ENCODE data around the gene AMOTL2.

AMOTL2 gene

GRCh38 chr3:134359121-134360010, 14.9 kb downstream of the AMOTL2 start:
- Mint-ChIP-seq H3K27me3 (no peaks in the 10 kb centered on the region), H3K4me3 (no peak overlapping the region), H3K27ac (ENCODE audit: low read depth) (no peak overlapping the region), H3K4me1 (peaks cover 13% of the 10 kb centered on the region), H3K36me3 (ENCODE audit: insufficient read depth) (no peaks in the 10 kb centered on the region), H3K9me3 (no peaks in the 10 kb centered on the region)
- no peak for DNase-seq (ENCODE audit: low spot score in 2 of 2)
- ATAC-seq (replicated peaks; ENCODE audit: extremely low read depth, poor library complexity, severe bottlenecking): no peak

GRCh38 chr3:134357914-134358811, 16.1 kb downstream of the AMOTL2 start:
- ATAC-seq (replicated peaks; ENCODE audit: extremely low read depth, poor library complexity, severe bottlenecking) (no peak), DNase-seq (ENCODE audit: low spot score in 2 of 2) (no peak)
- Mint-ChIP-seq H3K4me1 (peaks cover 3% of the 10 kb centered on the region), H3K27ac (ENCODE audit: low read depth) (no peak overlapping the region), H3K4me3 (no peak overlapping the region), H3K9me3 (no peaks in the 10 kb centered on the region), H3K27me3 (no peaks in the 10 kb centered on the region), H3K36me3 (ENCODE audit: insufficient read depth) (no peaks in the 10 kb centered on the region)

- ATAC-seq (replicated peaks; ENCODE audit: extremely low read depth, poor library complexity, severe bottlenecking) (no peak), DNase-seq (ENCODE audit: low spot score in 2 of 2) (no peak)
- H3K36me3 Mint-ChIP-seq (ENCODE audit: insufficient read depth): no peaks in the 10 kb centered on the region
- no peak overlapping the region for H3K4me3 Mint-ChIP-seq
- H3K9me3 Mint-ChIP-seq: no peaks in the 10 kb centered on the region
- no peaks in the 10 kb centered on the region for H3K4me1 Mint-ChIP-seq
- no peak overlapping the region for H3K27ac Mint-ChIP-seq (ENCODE audit: low read depth)
- H3K27me3 Mint-ChIP-seq: no peaks in the 10 kb centered on the region
Observed at GRCh38 chr3:134357261-134357913, 16.9 kb downstream of the AMOTL2 start.

- no peak overlapping the region for H3K27ac Mint-ChIP-seq (ENCODE audit: low read depth)
- no peak overlapping the region for H3K4me3 Mint-ChIP-seq
- ATAC-seq (replicated peaks; ENCODE audit: extremely low read depth, poor library complexity, severe bottlenecking): no peak
- no peaks in the 10 kb centered on the region for H3K27me3 Mint-ChIP-seq
- no peaks in the 10 kb centered on the region for H3K9me3 Mint-ChIP-seq
- DNase-seq (ENCODE audit: low spot score in 2 of 2): no peak
- no peaks in the 10 kb centered on the region for H3K4me1 Mint-ChIP-seq
- H3K36me3 Mint-ChIP-seq (ENCODE audit: insufficient read depth): no peaks in the 10 kb centered on the region
Observed at GRCh38 chr3:134356411-134357040, 17.7 kb downstream of the AMOTL2 start.

- ATAC-seq (replicated peaks; ENCODE audit: extremely low read depth, poor library complexity, severe bottlenecking): no peak
- no peak overlapping the region for H3K4me3 Mint-ChIP-seq
- DNase-seq (ENCODE audit: low spot score in 2 of 2): no peak
- no peaks in the 10 kb centered on the region for H3K9me3 Mint-ChIP-seq
- H3K4me1 Mint-ChIP-seq: no peaks in the 10 kb centered on the region
- H3K27me3 Mint-ChIP-seq: no peaks in the 10 kb centered on the region
- H3K27ac Mint-ChIP-seq (ENCODE audit: low read depth): no peak overlapping the region
- H3K36me3 Mint-ChIP-seq (ENCODE audit: insufficient read depth): no peaks in the 10 kb centered on the region
Observed at GRCh38 chr3:134355416-134355815, 18.8 kb downstream of the AMOTL2 start.

- no peak overlapping the region for H3K27ac Mint-ChIP-seq (ENCODE audit: low read depth)
- H3K4me3 Mint-ChIP-seq: no peak overlapping the region
- no peaks in the 10 kb centered on the region for H3K4me1 Mint-ChIP-seq
- H3K27me3 Mint-ChIP-seq: no peaks in the 10 kb centered on the region
- H3K36me3 Mint-ChIP-seq (ENCODE audit: insufficient read depth): no peaks in the 10 kb centered on the region
- no peak for DNase-seq (ENCODE audit: low spot score in 2 of 2)
- no peaks in the 10 kb centered on the region for H3K9me3 Mint-ChIP-seq
- no peak for ATAC-seq (replicated peaks; ENCODE audit: extremely low read depth, poor library complexity, severe bottlenecking)
Observed at GRCh38 chr3:134354612-134355251, 19.5 kb downstream of the AMOTL2 start.

- no peaks in the 10 kb centered on the region for H3K4me1 Mint-ChIP-seq
- H3K4me3 Mint-ChIP-seq: no peak overlapping the region
- H3K27ac Mint-ChIP-seq (ENCODE audit: low read depth): no peak overlapping the region
- DNase-seq (ENCODE audit: low spot score in 2 of 2): no peak
- H3K9me3 Mint-ChIP-seq: no peaks in the 10 kb centered on the region
- no peaks in the 10 kb centered on the region for H3K36me3 Mint-ChIP-seq (ENCODE audit: insufficient read depth)
- H3K27me3 Mint-ChIP-seq: no peaks in the 10 kb centered on the region
- no peak for ATAC-seq (replicated peaks; ENCODE audit: extremely low read depth, poor library complexity, severe bottlenecking)
Observed at GRCh38 chr3:134353831-134354611, 20.2 kb downstream of the AMOTL2 start.

- Mint-ChIP-seq H3K9me3 (no peaks in the 10 kb centered on the region), H3K27ac (ENCODE audit: low read depth) (no peak overlapping the region), H3K4me1 (no peaks in the 10 kb centered on the region), H3K27me3 (no peaks in the 10 kb centered on the region), H3K4me3 (no peak overlapping the region), H3K36me3 (ENCODE audit: insufficient read depth) (no peaks in the 10 kb centered on the region)
- DNase-seq (ENCODE audit: low spot score in 2 of 2): no peak
- no peak for ATAC-seq (replicated peaks; ENCODE audit: extremely low read depth, poor library complexity, severe bottlenecking)
Observed at GRCh38 chr3:134353171-134353825, 20.9 kb downstream of the AMOTL2 start.

- H3K27me3 Mint-ChIP-seq: no peaks in the 10 kb centered on the region
- no peak for DNase-seq (ENCODE audit: low spot score in 2 of 2)
- no peak overlapping the region for H3K4me3 Mint-ChIP-seq
Observed at GRCh38 chr3:134352031-134352671, 22.1 kb downstream of the AMOTL2 start.

GRCh38 chr3:134351427-134351826, 22.8 kb downstream of the AMOTL2 start:
- DNase-seq (ENCODE audit: low spot score in 2 of 2) (no peak), ATAC-seq (replicated peaks; ENCODE audit: extremely low read depth, poor library complexity, severe bottlenecking) (no peak)
- H3K36me3 Mint-ChIP-seq (ENCODE audit: insufficient read depth): no peaks in the 10 kb centered on the region
- no peak overlapping the region for H3K4me3 Mint-ChIP-seq
- no peaks in the 10 kb centered on the region for H3K4me1 Mint-ChIP-seq
- H3K27me3 Mint-ChIP-seq: no peaks in the 10 kb centered on the region
- no peaks in the 10 kb centered on the region for H3K9me3 Mint-ChIP-seq
- H3K27ac Mint-ChIP-seq (ENCODE audit: low read depth): no peak overlapping the region

More at GRCh38 chr3:134352031-134352671, 22.1 kb downstream of the AMOTL2 start:
- no peaks in the 10 kb centered on the region for H3K4me1 Mint-ChIP-seq
- no peak overlapping the region for H3K27ac Mint-ChIP-seq (ENCODE audit: low read depth)
- no peaks in the 10 kb centered on the region for H3K9me3 Mint-ChIP-seq
- H3K36me3 Mint-ChIP-seq (ENCODE audit: insufficient read depth): no peaks in the 10 kb centered on the region
- ATAC-seq (replicated peaks; ENCODE audit: extremely low read depth, poor library complexity, severe bottlenecking): no peak
